GM03348 (cell line): ENCODE data around the gene FASTKD1.
"Not testable (repeated sequence)": the region's sequence is repeated elsewhere in the genome, so short reads cannot be mapped to it uniquely, and the experiment has no call there.

Source experiments
- DNase-seq: peaks from one replicate; pipeline ENCODE4 v3.0.0; 2012; ENCODE audit warnings: low spot score

FASTKD1 gene

GRCh38 chr2:169573160-169573973 lies at the start of gene FASTKD1:
FASTKD1 (minus strand) TSS chr2:169573865; CDS start chr2:169572029, 1,836 bp downstream.
- peak; percentile 90 for DNase-seq

DNA sequence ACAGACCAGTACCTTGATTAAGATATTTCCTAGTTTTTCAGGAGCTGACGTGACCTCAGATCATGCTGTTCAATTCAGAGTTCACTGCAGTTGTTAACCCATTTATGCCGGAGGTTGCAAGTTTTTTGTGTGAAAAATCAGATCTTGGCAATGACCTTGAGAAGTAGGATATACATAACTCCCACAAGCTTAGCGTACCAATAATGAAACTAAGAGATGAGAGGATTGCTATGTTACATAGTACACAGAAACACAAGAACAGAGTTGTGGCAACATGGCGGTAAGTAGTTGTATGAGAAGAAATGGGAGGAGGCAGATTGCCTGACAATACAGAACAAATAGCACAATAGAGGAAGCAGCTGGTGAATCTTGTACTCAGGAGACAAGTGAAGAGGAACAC lies 49.6 kb upstream of the FASTKD1 start:
- no peak for DNase-seq

- no peak for DNase-seq
These were observed 46.8 kb upstream of the FASTKD1 start for GRCh38 chr2:169620509-169620908.

DNA sequence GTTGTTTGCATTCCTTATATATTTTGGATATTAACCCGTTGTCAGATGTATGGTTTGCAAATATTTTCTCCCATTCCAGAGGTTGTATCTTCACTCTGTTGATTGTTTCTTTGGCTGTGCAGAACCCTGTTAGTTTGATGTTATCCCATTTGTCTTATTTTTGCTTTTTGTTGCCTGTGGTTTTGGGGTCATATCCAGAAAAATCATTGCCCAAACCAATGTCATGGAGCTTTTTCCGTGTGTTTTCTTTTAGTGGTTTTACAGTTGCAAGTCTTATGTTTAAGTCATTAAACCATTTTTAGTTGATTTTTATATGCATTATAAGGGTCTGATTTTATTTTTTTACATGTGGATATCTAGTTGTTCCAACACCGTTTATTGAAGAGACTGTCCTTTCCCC lies 46.3 kb upstream of the FASTKD1 start:
- no peak for DNase-seq

GRCh38 chr2:169615982-169616381 lies 42.3 kb upstream of the FASTKD1 start:
- not testable (repeated sequence) for DNase-seq

- no peak for DNase-seq
These were observed 40.2 kb upstream of the FASTKD1 start for GRCh38 chr2:169613876-169614275.

- no peak for DNase-seq
These were observed 35.6 kb upstream of the FASTKD1 start for GRCh38 chr2:169609264-169609663.

DNA sequence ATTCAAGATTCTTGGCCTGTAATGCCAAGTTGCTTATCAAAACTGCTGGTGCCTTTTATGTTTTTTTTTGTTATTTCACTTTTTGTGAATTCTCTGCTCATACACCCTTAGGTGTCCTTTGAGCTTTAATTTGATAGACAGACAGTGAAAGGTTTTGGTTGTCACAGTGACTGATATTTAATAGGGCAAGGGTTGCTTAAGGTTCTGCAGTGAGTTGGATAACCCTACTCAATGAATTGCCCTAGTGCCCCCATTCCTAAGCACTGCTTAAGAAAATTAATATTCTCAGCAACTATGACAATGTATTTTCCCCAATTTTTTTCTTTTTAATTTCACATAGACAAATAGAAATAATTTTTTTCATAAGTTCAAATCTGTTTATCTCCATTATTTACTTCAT lies 25.9 kb upstream of the FASTKD1 start:
- DNase-seq, result no peak

DNA sequence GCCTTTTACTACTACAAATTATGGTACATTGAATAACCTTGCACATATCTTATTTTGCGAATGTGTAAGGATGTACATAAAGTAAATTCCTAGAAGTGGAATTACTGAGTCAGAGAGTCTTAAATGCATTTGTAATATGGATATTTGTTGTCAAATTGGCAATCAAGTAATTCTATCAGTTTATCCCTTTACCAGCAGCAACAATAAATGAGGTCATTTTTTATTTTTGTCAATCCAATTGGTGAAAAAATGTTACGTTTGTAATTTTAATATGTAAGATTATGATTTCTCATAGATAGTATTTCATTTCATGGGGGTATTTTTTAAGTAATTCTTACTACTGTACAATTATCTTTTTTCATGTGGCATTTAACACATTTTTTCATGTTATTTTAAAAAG lies 25.3 kb upstream of the FASTKD1 start:
- DNase-seq, result no peak

- DNase-seq, result not testable (repeated sequence)
These were observed 22.9 kb upstream of the FASTKD1 start for GRCh38 chr2:169596546-169596945.

DNA sequence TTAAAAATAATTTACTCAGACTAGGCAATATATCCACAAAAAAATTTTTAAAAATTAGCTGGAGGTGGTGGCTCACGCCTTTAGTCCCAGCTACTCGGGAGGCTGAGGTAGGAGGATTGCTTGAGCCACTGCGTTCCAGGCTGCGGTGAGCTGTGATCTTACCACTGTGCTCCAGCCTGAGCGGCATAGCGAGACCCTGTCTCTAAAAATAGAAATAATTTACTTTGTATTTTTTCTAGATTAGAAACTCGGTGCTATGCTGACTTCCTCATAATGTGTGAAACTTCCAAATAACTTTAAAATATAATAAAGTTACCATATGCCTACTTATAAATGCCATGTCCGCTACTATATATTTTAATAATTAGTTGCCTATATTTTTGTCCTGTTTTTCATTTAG lies 17.1 kb upstream of the FASTKD1 start:
- DNase-seq, result no peak

GRCh38 chr2:169585673-169586072 lies 12.0 kb upstream of the FASTKD1 start:
- no peak for DNase-seq

DNA sequence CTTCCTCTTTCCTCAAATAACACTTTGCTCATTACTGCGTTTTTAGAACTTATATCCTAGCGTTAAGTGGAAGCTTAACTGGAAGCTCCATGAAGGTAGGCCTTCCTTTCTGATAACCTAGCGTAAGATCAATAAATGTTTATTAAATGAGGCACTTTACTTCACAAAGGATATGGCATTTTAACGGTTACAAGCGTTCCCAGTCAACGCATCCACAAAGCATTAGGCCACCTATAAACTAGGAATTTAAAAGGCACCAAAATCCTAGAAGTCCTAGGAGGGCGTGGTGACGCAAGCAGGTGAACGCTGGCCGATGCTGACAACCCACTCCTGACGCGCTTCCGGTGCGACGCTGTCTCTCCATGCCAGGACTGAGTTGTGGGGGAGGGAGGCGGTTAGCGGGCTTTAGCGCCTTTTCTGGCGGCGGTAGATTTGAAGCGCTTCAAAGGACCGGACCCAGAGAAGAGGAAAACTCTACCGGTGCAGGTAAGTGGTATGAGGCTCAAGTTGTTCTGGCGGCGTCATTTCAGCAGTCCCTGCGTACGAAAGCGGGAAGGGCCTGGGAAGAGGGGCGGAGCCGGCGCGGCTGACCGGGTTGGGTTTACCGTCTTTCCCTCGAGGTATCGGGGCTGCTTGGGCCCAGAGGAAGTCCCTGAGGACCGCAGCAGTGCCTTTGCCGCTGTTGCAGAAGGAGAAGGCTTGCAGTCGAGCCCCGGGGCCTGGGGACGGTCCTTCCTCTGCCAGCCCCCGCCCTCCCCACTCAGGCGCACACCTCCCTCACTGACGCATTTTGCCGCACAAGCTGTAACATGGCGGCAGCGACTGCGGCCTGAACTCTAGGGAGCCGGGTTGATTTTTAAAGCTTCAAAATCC lies 10.6 kb upstream of the FASTKD1 start, which contains the start of gene PPIG:
Gene PPIG, plus strand, starts transcription at position 347 of the 873 bp plus-strand sequence. CDS start 19,691 bp downstream, outside the sequence.
- DNase-seq, result peak; percentile 92

DNA sequence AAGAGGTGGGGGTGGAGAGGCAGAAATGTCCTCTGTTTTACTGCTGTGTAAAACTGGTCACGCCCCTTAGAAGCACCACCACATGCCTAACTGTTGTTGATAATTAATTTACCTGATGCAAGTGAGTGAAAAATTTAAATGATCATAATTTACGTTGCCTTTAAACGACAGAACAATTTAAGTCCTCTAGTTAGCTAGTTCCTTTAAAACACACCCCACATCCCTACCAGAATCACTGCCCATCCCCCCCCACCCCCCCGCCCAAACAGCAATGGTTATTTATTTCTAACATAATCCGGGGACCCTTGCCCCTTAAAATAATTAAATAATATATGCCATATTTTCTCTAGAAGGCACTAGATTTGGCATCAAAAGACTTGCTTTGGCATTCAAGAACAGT lies 9.9 kb upstream of the FASTKD1 start:
- DNase-seq, result no peak

DNA sequence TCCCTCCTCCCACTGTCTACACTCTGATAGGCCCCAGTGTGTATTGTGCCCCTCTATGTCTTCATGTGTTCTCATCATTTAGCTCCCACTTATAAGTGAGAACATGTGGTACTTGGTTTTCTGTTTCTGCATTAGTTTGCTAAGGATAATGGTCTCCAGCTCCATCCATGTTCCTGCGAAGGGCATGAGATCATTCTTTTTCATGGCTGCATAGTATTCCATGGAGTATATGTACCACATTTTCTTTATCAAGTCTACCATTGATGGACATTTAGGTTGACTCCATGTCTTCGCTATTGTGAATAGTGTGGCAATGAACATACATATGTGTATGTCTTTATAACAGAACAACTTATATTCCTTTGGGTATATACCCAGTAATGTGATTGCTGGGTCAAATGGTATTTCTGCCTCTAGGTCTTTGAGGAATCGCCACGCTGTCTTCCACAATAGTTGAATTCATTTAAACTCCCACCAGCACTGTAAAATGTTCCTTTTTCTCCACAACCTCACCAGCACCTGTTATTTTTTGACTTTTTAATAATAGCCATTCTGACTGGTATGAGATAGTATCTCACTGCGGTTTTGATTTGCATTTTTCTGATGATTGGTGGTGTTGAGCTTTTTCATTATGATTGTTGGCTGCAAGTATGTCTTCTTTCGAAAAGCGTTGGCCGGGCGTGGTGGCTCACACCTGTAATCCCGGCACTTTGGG lies 9.0 kb upstream of the FASTKD1 start:
- DNase-seq, result not testable (repeated sequence)

DNA sequence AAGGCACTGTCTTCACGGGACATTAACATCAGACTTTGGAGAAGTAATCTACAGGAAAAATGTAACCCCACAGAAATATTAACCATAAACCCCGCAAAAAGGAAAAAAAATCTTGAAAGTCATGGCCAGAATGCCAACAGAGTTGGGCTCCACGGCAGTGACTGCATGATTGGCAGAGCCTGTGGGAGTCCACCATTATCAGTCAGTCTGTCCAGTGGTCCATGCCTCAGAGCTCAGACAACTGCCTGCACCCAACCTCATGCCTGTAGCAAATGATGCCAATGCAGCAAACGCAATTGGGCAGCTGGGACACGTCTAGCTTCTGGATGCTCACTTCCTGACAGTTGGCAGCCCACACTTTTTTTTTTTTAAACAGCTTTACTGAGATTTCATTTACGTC lies 5.4 kb upstream of the FASTKD1 start:
- DNase-seq, result no peak

DNA sequence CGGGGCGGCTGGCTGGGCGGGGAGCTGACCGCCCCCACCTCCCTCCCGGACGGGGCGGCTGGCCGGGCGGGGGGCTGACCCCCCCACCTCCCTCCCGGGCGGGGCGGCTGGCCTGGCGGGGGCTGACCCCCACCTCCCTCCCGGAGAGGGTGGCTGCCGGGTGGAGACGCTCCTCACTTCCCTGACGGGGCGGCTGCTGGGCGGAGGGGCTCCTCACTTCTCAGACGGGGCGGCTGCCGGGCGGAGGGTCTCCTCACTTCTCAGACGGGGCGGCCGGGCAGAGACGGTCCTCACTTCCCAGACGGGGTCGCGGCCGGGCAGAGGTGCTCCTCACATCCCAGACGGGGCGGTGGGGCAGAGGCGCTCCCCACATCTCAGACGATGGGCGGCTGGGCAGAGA lies 1.6 kb upstream of the FASTKD1 start:
- not testable (repeated sequence) for DNase-seq

DNA sequence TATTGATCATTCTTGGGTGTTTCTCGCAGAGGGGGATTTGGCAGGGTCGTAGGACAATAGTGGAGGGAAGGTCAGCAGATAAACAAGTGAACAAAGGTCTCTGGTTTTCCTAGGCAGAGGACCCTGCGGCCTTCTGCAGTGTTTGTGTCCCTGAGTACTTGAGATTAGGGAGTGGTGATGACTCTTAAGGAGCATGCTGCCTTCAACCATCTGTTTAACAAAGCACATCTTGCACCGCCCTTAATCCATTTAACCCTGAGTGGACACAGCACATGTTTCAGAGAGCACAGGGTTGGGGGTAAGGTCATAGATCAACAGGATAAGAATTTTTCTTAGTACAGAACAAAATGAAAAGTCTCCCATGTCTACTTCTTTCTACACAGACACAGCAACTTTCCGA lies 874 bp upstream of the FASTKD1 start:
- not testable (repeated sequence) for DNase-seq

- no peak for DNase-seq
These were observed 272 bp upstream of the FASTKD1 start for GRCh38 chr2:169573974-169574299.

DNA sequence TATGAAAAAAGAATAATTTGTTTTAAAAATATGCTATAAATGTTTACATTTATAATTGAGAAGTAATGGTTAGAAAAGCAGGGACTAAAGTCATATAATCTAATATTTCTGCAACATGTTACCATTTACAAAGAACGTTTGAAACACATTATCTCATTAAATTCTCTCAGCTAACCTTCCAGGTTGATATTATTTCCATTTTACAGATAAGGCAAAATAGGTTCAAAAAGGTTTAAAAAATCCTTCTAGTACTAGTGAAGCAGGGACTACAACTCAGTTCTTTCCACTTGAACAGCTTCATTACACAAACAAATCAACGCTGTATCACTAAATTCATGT lies 875 bp downstream of the FASTKD1 start:
- no peak for DNase-seq

GRCh38 chr2:169572189-169572588 lies 1.5 kb downstream of the FASTKD1 start:
- DNase-seq, result no peak

GRCh38 chr2:169571571-169571970 lies 2.1 kb downstream of the FASTKD1 start:
- DNase-seq, result no peak

DNA sequence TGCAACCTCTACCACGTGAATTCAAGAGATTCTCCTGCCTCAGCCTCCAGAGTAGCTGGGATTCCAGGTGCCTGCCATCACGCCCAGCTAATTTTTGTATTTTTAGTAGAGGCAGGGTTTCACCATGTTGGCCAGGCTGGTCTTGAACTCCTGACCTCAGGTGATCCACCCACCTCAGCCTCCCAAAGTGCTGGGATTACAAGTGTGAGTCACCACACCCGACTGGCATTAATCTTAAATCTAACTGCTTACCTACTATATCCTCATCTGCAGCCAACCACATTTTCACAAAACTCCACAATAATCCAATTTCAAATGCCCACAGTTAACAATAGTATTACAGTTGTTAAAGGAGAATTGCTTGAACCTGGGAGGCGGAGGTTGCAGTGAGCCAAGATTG lies 2.9 kb downstream of the FASTKD1 start:
- DNase-seq, result not testable (repeated sequence)
